Caco-2 (cell line): ENCODE results near the gene RPRM. TPM values are rescaled to one million over a fixed set of nuclear protein-coding genes. Genes with fewer than 3 reads are reported as not detected.

Experiments
- BruUV-seq: library from RNA; stranded (reverse); fragments of 400-500 nt; replicated peaks from 2 replicates; lab custom pipeline; 2021; lab: Mats Ljungman, UMichigan
- CTCF ChIA-PET: fragments of 300-600 bp; sonication (Branson Sonifier 250); formaldehyde crosslinking; loops from one replicate; lab custom pipeline; 2022; ENCODE audit warnings: antibody characterized with exemption; lab: Charles Lee
- POLR2A ChIA-PET: fragments of 300-600 bp; sonication (Branson Sonifier 250); formaldehyde crosslinking; loops from one replicate; lab custom pipeline; 2022; ENCODE audit warnings: antibody characterized with exemption; lab: Charles Lee
- DNase-seq, 2 experiments: peaks; one replicate each; pipeline versions ENCODE4 v3.0.0 to v3.0.0-alpha.2; 2020 to 2022
- H3K27me3 ChIP-seq: replicated peaks from 2 replicates; pipeline ENCODE4 v1.6.0; 2011; ENCODE audit warnings: low read length; ENCODE audit not compliant: control insufficient read depth, insufficient read depth
- H3K36me3 ChIP-seq: 2 replicates; pipeline ENCODE4 v1.5.1; 2011; ENCODE audit warnings: low read length; ENCODE audit not compliant: control insufficient read depth, insufficient read depth
- H3K4me1 ChIP-seq: fragments of 250-450 bp; sonication (Bioruptor Pico); 2 replicates; pipeline ENCODE4 v1.5.1; 2020; ENCODE audit warnings: mild to moderate bottlenecking
- H3K4me3 ChIP-seq: 2 replicates; pipeline ENCODE4 v1.5.1; 2011; ENCODE audit warnings: low read depth, mild to moderate bottlenecking, control low read depth, low read length
- H3K9me3 ChIP-seq: fragments of 250-450 bp; sonication (Bioruptor Pico); 2 replicates; pipeline ENCODE4 v1.5.1; 2020; ENCODE audit warnings: mild to moderate bottlenecking, moderate library complexity
- H3K27ac Mint-ChIP-seq: one replicate; pipeline ENCODE4 v1.8.0; 2022; ENCODE audit warnings: mixed read lengths; ENCODE audit not compliant: unreplicated experiment
- H3K27me3 Mint-ChIP-seq: one replicate; pipeline ENCODE4 v1.8.0; 2022; ENCODE audit warnings: mixed read lengths; ENCODE audit not compliant: insufficient read depth, unreplicated experiment
- H3K36me3 Mint-ChIP-seq: one replicate; pipeline ENCODE4 v1.8.0; 2022; ENCODE audit warnings: mild to moderate bottlenecking, mixed read lengths; ENCODE audit not compliant: insufficient read depth, unreplicated experiment
- H3K4me1 Mint-ChIP-seq: one replicate; pipeline ENCODE4 v1.8.0; 2022; ENCODE audit warnings: low read depth, mixed read lengths; ENCODE audit not compliant: unreplicated experiment
- H3K4me3 Mint-ChIP-seq: one replicate; pipeline ENCODE4 v1.8.0; 2022; ENCODE audit warnings: mild to moderate bottlenecking, moderate library complexity, mixed read lengths; ENCODE audit not compliant: unreplicated experiment
- H3K9me3 Mint-ChIP-seq: one replicate; pipeline ENCODE4 v1.8.0; 2022; ENCODE audit warnings: mixed read lengths; ENCODE audit not compliant: unreplicated experiment
- CTCF ChIP-seq, 2 experiments: fragments of 200-600 bp in 1 of 2; IDR thresholded peaks; 1 replicate in 1 of 2; 2 replicates in 1 of 2; pipeline versions ENCODE4 v1.5.1 to v1.8.0; 2011 to 2022; ENCODE audit warnings: antibody characterized with exemption in 1 of 2, control low read depth in 1 of 2, inconsistent platforms in 1 of 2, low read depth in 1 of 2, low read length in 1 of 2, mild to moderate bottlenecking in 1 of 2, moderate library complexity in 1 of 2; ENCODE audit not compliant: insufficient read depth in 1 of 2, severe bottlenecking in 1 of 2, unreplicated experiment in 1 of 2
- intact Hi-C: fragments of 100-400 bp; cut with micrococcal nuclease; formaldehyde crosslinking; loops from one replicate; pipeline ENCODE4 v1.10.0; 2022; ENCODE audit not compliant: unreplicated experiment
- total RNA-seq: library from RNA; stranded (reverse); gene quantifications from 2 replicates; pipeline ENCODE4 v1.2.3, GENCODE V29; 2022

Gene RPRM
- total RNA-seq, 1 experiment from 2014 or later, result not detected

GRCh38 chr2:153487448-153487847 lies 8.9 kb upstream of the RPRM start:
- CTCF ChIA-PET, result no interaction called here
- Mint-ChIP-seq H3K36me3 (no peaks in the 10 kb centered on the region), H3K9me3 (no peaks in the 10 kb centered on the region), H3K27me3 (no peaks in the 10 kb centered on the region), H3K4me3 (no peak overlapping the region), H3K4me1 (no peaks in the 10 kb centered on the region), H3K27ac (no peak overlapping the region)
- intact Hi-C loops, result no loop called here
- H3K9me3 ChIP-seq, result no peaks in the 10 kb centered on the region; the same call in 1 of the 2 replicates
- no peaks in the 10 kb centered on the region for H3K36me3 ChIP-seq
- no peak overlapping the region for H3K4me3 ChIP-seq
- TF ChIP-seq CTCF (IDR thresholded peaks at IDR 0.05; ENCODE audit: insufficient read depth in 1 of 2, low read depth in 1 of 2, low read length in 1 of 2, severe bottlenecking in 1 of 2, unreplicated experiment in 1 of 2), result no peak
- no peaks in the 10 kb centered on the region for H3K27me3 ChIP-seq
- no TSS peak for BruUV-seq
- POLR2A ChIA-PET, result no interaction called here
- no peak for DNase-seq
- no peaks in the 10 kb centered on the region for H3K4me1 ChIP-seq

- BruUV-seq, result no TSS peak
- H3K27ac Mint-ChIP-seq, result no peak overlapping the region
- H3K9me3 Mint-ChIP-seq, result no peaks in the 10 kb centered on the region
- H3K27me3 Mint-ChIP-seq, result peaks cover 7% of the 10 kb centered on the region
- intact Hi-C loops, result loop anchor here (2.0 to 10.0 kb wide), 2 partner anchors 135 to 555 kb away; no protein-coding TSS in a partner anchor
- H3K9me3 ChIP-seq, result no peaks in the 10 kb centered on the region
- H3K4me1 ChIP-seq, result no peaks in the 10 kb centered on the region
- no peak overlapping the region for H3K4me3 Mint-ChIP-seq
- H3K27me3 ChIP-seq, result no peaks in the 10 kb centered on the region
- no peaks in the 10 kb centered on the region for H3K36me3 ChIP-seq
- ChIA-PET POLR2A (no interaction called here), CTCF (no interaction called here)
- peaks cover 6% of the 10 kb centered on the region for H3K4me1 Mint-ChIP-seq
- no peaks in the 10 kb centered on the region for H3K36me3 Mint-ChIP-seq
- no peak for DNase-seq
- H3K4me3 ChIP-seq, result no peak overlapping the region
- TF ChIP-seq CTCF (IDR thresholded peaks at IDR 0.05; ENCODE audit: insufficient read depth in 1 of 2, low read depth in 1 of 2, low read length in 1 of 2, severe bottlenecking in 1 of 2, unreplicated experiment in 1 of 2), result no peak
These were observed 1.0 kb upstream of the RPRM start for GRCh38 chr2:153479573-153479972.

DNA sequence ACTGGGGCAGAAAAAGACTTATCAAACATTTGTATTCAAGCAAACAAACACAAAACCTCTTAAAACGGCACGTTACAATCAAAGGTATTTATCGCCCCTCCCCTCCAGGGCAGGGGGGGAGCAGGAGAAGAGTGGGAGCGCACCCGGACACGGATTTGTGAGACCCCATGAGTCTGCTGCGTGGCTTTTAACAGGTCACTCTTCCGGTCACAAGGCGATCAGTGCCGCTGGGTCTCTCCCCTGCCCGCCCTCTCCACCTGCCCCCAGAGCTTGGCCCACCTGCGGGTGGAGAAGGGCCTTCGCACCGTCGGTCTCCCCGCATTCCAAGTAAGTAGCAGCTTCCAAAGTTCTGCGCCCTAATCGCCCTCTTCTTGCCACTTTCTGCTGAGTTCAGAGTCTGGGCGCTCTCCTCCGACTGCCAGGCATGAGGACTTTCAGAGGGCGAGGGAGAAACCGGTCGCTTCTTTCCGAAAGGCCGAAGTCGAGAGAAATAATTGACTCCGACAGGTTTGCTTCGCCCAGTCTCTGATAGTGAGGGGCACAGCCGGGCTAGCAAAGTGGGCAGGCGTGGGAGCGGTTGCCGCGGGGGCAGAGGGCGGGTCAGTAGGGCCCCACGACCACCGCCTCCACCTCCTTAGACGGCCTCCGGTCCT lies 800 bp downstream of the RPRM start:
- TF ChIP-seq CTCF (IDR thresholded peaks at IDR 0.05; ENCODE audit: insufficient read depth in 1 of 2, low read depth in 1 of 2, low read length in 1 of 2, severe bottlenecking in 1 of 2, unreplicated experiment in 1 of 2), result no peak
- no peaks in the 10 kb centered on the region for H3K36me3 ChIP-seq
- BruUV-seq, result no TSS peak
- intact Hi-C loops, result loop anchor here (1.0 to 10.0 kb wide), 3 partner anchors 133 to 553 kb away; no protein-coding TSS in a partner anchor
- no peaks in the 10 kb centered on the region for H3K27me3 ChIP-seq
- ChIA-PET CTCF (no interaction called here), POLR2A (no interaction called here)
- Mint-ChIP-seq H3K27ac (no peak overlapping the region), H3K36me3 (no peaks in the 10 kb centered on the region), H3K4me1 (peaks cover 6% of the 10 kb centered on the region), H3K4me3 (peak overlapping the region; percentile 48), H3K9me3 (no peaks in the 10 kb centered on the region), H3K27me3 (peaks cover 7% of the 10 kb centered on the region)
- H3K4me3 ChIP-seq, result no peak overlapping the region
- H3K9me3 ChIP-seq, result no peaks in the 10 kb centered on the region
- DNase-seq, result no peak
- H3K4me1 ChIP-seq, result no peaks in the 10 kb centered on the region
